SK-N-SH treated with all-trans-retinoic acid at 6 μM for 48 hours (cell line): ENCODE measurements around the gene SNIP1.

Source experiments
- ATAC-seq: fragments of 200-7000 bp; cut with Tn5 transposase; 3 replicates; pipeline ENCODE4 v1.9.1; 2020; ENCODE audit warnings: mild to moderate bottlenecking, moderate library complexity
- ARNTL ChIP-seq: fragments of 450-650 bp; formaldehyde crosslinking; IDR thresholded peaks from 2 replicates; pipeline ENCODE4 v1.5.0; 2020; ENCODE audit warnings: low read depth, mild to moderate bottlenecking, moderate library complexity, borderline replicate concordance
- BACH2 ChIP-seq: fragments of 250-450 bp; sonication (Bioruptor Pico); IDR thresholded peaks from 2 replicates; pipeline ENCODE4 v1.9.0; 2021; ENCODE audit warnings: mild to moderate bottlenecking, borderline replicate concordance
- ESRRG ChIP-seq: fragments of 250-450 bp; sonication (Bioruptor Pico); IDR thresholded peaks from 2 replicates; pipeline ENCODE4 v1.6.1; 2021; ENCODE audit warnings: mild to moderate bottlenecking
- GLIS3 ChIP-seq: fragments of 250-450 bp; sonication (Bioruptor Pico); IDR thresholded peaks from 2 replicates; pipeline ENCODE4 v1.5.0; 2020; ENCODE audit warnings: mild to moderate bottlenecking, moderate library complexity
- ISL1 ChIP-seq: fragments of 250-450 bp; sonication (Bioruptor Pico); IDR thresholded peaks from 2 replicates; pipeline ENCODE4 v2.1.2; 2022; ENCODE audit warnings: mild to moderate bottlenecking, moderate library complexity
- PATZ1 ChIP-seq: fragments of 250-450 bp; sonication (Bioruptor Pico); IDR thresholded peaks from 2 replicates; pipeline ENCODE4 v1.8.0; 2020; ENCODE audit warnings: mild to moderate bottlenecking, moderate library complexity, borderline replicate concordance
- POU6F1 ChIP-seq: fragments of 250-450 bp; sonication (Bioruptor Pico); IDR thresholded peaks from 2 replicates; pipeline ENCODE4 v1.8.0; 2021; ENCODE audit warnings: low read depth, mild to moderate bottlenecking, moderate library complexity, borderline replicate concordance
- PPARA ChIP-seq: fragments of 250-450 bp; sonication (Bioruptor Pico); IDR thresholded peaks from 2 replicates; pipeline ENCODE4 v1.5.0; 2020; ENCODE audit warnings: mild to moderate bottlenecking, borderline replicate concordance
- RARB ChIP-seq: fragments of 250-450 bp; sonication (Bioruptor Pico); IDR thresholded peaks from 2 replicates; pipeline ENCODE4 v1.8.0; 2021; ENCODE audit warnings: mild to moderate bottlenecking, moderate library complexity
- SNAI2 ChIP-seq: fragments of 250-450 bp; sonication (Bioruptor Pico); IDR thresholded peaks from 2 replicates; pipeline ENCODE4 v1.5.0; 2020; ENCODE audit warnings: mild to moderate bottlenecking, moderate library complexity
- TCF4 ChIP-seq: fragments of 250-450 bp; sonication (Bioruptor Pico); IDR thresholded peaks from 2 replicates; pipeline ENCODE4 v1.8.0; 2021; ENCODE audit warnings: mild to moderate bottlenecking, moderate library complexity, borderline replicate concordance
- TOX ChIP-seq: fragments of 250-450 bp; sonication (Bioruptor Pico); IDR thresholded peaks from 2 replicates; pipeline ENCODE4 v1.8.0; 2021; ENCODE audit warnings: mild to moderate bottlenecking, moderate library complexity, borderline replicate concordance
- TSHZ2 ChIP-seq: fragments of 250-450 bp; sonication (Bioruptor Pico); IDR thresholded peaks from 2 replicates; pipeline ENCODE4 v1.5.0; 2020; ENCODE audit warnings: mild to moderate bottlenecking, moderate library complexity
- ZC3H10 ChIP-seq: fragments of 250-450 bp; sonication (Bioruptor Pico); IDR thresholded peaks from 2 replicates; pipeline ENCODE4 v1.5.1; 2021; ENCODE audit warnings: mild to moderate bottlenecking, moderate library complexity
- ZFP3 ChIP-seq: fragments of 250-450 bp; sonication (Bioruptor Pico); IDR thresholded peaks from 2 replicates; pipeline ENCODE4 v1.5.0; 2020; ENCODE audit warnings: mild to moderate bottlenecking, moderate library complexity
- ZFP30 ChIP-seq: fragments of 450-650 bp; formaldehyde crosslinking; IDR thresholded peaks from 2 replicates; pipeline ENCODE4 v1.5.0; 2022; ENCODE audit warnings: mild to moderate bottlenecking, moderate library complexity
- ZNF565 ChIP-seq: fragments of 450-650 bp; formaldehyde crosslinking; conservative IDR thresholded peaks from 2 replicates; pipeline ENCODE4 v1.5.0; 2020; ENCODE audit warnings: low read depth, mild to moderate bottlenecking, moderate library complexity
- ZNF70 ChIP-seq: fragments of 450-650 bp; formaldehyde crosslinking; IDR thresholded peaks from 2 replicates; pipeline ENCODE4 v1.5.0; 2020; ENCODE audit warnings: mild to moderate bottlenecking, moderate library complexity

SNIP1 gene

GRCh38 chr1:37574834-37575480 is 20.9 kb upstream of the SNIP1 start:
- peak; percentile 83 for ATAC-seq
- TF ChIP-seq ISL1 (no peak), TOX (CRISPR knock-in tag) (peak; percentile 95), ZC3H10 (CRISPR knock-in tag) (peak; percentile 49; the same call in 1 of the 2 replicates), PATZ1 (CRISPR knock-in tag) (0 out of 2 replicates have a peak, but pooled peaks have one; percentile 60), RARB (peak; percentile 88; the same call in 1 of the 2 replicates)

- no peak for ATAC-seq
- TF ChIP-seq RARB = no peak
- no peak for TF ChIP-seq TCF4 (CRISPR knock-in tag)
- no peak for TF ChIP-seq ZFP3 (CRISPR knock-in tag)
These were observed 16.6 kb upstream of the SNIP1 start for GRCh38 chr1:37570528-37571334.

GRCh38 chr1:37567023-37567422 is 12.9 kb upstream of the SNIP1 start:
- ATAC-seq = peak; percentile 27; the same call in 1 of the 3 replicates
- TF ChIP-seq PPARA (CRISPR knock-in tag) = no peak
- TF ChIP-seq PATZ1 (CRISPR knock-in tag) = no peak
- TF ChIP-seq TOX (CRISPR knock-in tag) = no peak
- TF ChIP-seq ZC3H10 (CRISPR knock-in tag) = no peak
- TF ChIP-seq TSHZ2 (CRISPR knock-in tag) = no peak
- TF ChIP-seq ARNTL (CRISPR knock-in tag) = no peak
- TF ChIP-seq POU6F1 (CRISPR knock-in tag) = no peak
- TF ChIP-seq, all 23 proteins: peak for 0

GRCh38 chr1:37564892-37565291 is 10.8 kb upstream of the SNIP1 start:
- ATAC-seq = no peak
- TF ChIP-seq BACH2 (CRISPR knock-in tag) = no peak
- no peak for TF ChIP-seq PPARA (CRISPR knock-in tag)
- no peak for TF ChIP-seq ZFP30 (CRISPR knock-in tag)
- TF ChIP-seq GLIS3 (CRISPR knock-in tag) = no peak
- TF ChIP-seq ZNF70 (CRISPR knock-in tag) = no peak
- no peak for TF ChIP-seq ZNF565 (CRISPR knock-in tag)
- TF ChIP-seq ZFP3 (CRISPR knock-in tag) = no peak
- no peak for TF ChIP-seq SNAI2 (CRISPR knock-in tag)
- no peak for TF ChIP-seq RARB
- TF ChIP-seq ESRRG (CRISPR knock-in tag) = no peak
- no peak for TF ChIP-seq TSHZ2 (CRISPR knock-in tag)
- no peak for TF ChIP-seq POU6F1 (CRISPR knock-in tag)
- TF ChIP-seq PATZ1 (CRISPR knock-in tag) = no peak
